ENCODE results near the gene ERBB4.
"Not testable (repeated sequence)": the region's sequence is repeated elsewhere in the genome, so short reads cannot be mapped to it uniquely, and the experiment has no call there.

ERBB4 gene

GRCh38 chr2:212488611-212489010 is 50.0 kb downstream of the ERBB4 start:
- H3K9ac ChIP-seq, result no peak overlapping the region
- no peaks in the 10 kb centered on the region for H3K36me3 ChIP-seq
- H3K9me3 ChIP-seq, result no peaks in the 10 kb centered on the region
- H3K4me3 ChIP-seq, result no peak overlapping the region
- no peak for TF ChIP-seq Cebpa-rat (IDR thresholded peaks at IDR 0.05)
- H3K27me3 ChIP-seq, result no peaks in the 10 kb centered on the region
- H4K20me1 ChIP-seq, result no peaks in the 10 kb centered on the region
- H3K4me2 ChIP-seq, result no peak overlapping the region
- no peaks in the 10 kb centered on the region for H3K4me1 ChIP-seq
- no peak overlapping the region for H3K27ac ChIP-seq

DNA sequence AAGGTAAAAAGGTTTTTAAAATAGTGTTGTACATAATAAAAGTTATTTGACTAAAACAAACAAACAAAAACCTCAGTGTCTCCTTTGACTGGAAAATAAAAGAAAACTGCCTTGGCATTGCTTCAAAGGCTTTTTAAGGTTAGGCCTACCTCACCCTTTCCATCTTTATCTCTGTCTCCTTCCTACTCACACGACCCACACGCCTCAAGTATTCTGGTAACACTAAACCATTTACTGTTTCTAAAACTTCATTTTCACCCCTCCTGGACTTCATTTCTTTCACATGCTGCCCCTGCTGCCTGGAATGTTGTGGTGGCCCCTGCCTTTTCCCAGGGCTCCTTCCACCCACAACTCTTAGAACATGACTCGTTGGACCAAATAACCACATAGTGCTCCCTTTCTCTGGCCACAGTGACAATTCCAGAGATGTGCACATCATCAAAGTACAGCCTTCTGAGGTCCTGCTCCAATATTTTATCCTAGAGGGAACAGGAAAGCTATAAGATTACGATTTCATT is 54.0 kb downstream of the ERBB4 start:
- Histone ChIP-seq H4K20me1 (no peaks in the 10 kb centered on the region), H3K4me2 (no peak overlapping the region), H3K27me3 (no peaks in the 10 kb centered on the region), H3K36me3 (no peaks in the 10 kb centered on the region), H3K9ac (no peak overlapping the region), H3K4me3 (no peak overlapping the region), H3K4me1 (no peaks in the 10 kb centered on the region), H3K27ac (no peak overlapping the region), H3K9me3 (no peaks in the 10 kb centered on the region)
- TF ChIP-seq Cebpa-rat (IDR thresholded peaks at IDR 0.05), result no peak

GRCh38 chr2:212480447-212480846 is 58.2 kb downstream of the ERBB4 start:
- Histone ChIP-seq H3K4me3 (no peak overlapping the region), H3K9ac (no peak overlapping the region), H3K27me3 (no peaks in the 10 kb centered on the region), H3K27ac (no peak overlapping the region), H3K36me3 (no peaks in the 10 kb centered on the region), H4K20me1 (no peaks in the 10 kb centered on the region), H3K4me1 (no peaks in the 10 kb centered on the region), H3K9me3 (no peaks in the 10 kb centered on the region), H3K4me2 (no peak overlapping the region)
- TF ChIP-seq Cebpa-rat (IDR thresholded peaks at IDR 0.05), result no peak

- Histone ChIP-seq H3K4me1 (no peaks in the 10 kb centered on the region), H3K9ac (no peak overlapping the region), H3K27ac (no peak overlapping the region), H3K36me3 (no peaks in the 10 kb centered on the region), H3K4me2 (no peak overlapping the region), H3K9me3 (no peaks in the 10 kb centered on the region), H4K20me1 (no peaks in the 10 kb centered on the region), H3K27me3 (no peaks in the 10 kb centered on the region), H3K4me3 (no peak overlapping the region)
- no peak for TF ChIP-seq Cebpa-rat (IDR thresholded peaks at IDR 0.05)
Measured at GRCh38 chr2:212477571-212477970, 61.0 kb downstream of the ERBB4 start.

- H3K9me3 ChIP-seq, result no peaks in the 10 kb centered on the region
- no peak overlapping the region for H3K4me2 ChIP-seq
- H3K27ac ChIP-seq, result no peak overlapping the region
- no peak overlapping the region for H3K9ac ChIP-seq
- no peaks in the 10 kb centered on the region for H3K4me1 ChIP-seq
- TF ChIP-seq Cebpa-rat (IDR thresholded peaks at IDR 0.05), result no peak
- H4K20me1 ChIP-seq, result no peaks in the 10 kb centered on the region
- no peaks in the 10 kb centered on the region for H3K36me3 ChIP-seq
- no peak overlapping the region for H3K4me3 ChIP-seq
- H3K27me3 ChIP-seq, result no peaks in the 10 kb centered on the region
Measured at GRCh38 chr2:212473211-212473610, 65.4 kb downstream of the ERBB4 start.

GRCh38 chr2:212467551-212467950 is 71.1 kb downstream of the ERBB4 start:
- H3K27ac ChIP-seq, H4K20me1 ChIP-seq, H3K27me3 ChIP-seq: not testable (repeated sequence)

GRCh38 chr2:212465456-212465855 is 73.1 kb downstream of the ERBB4 start:
- H3K9me3 ChIP-seq, result no peaks in the 10 kb centered on the region
- TF ChIP-seq Cebpa-rat (IDR thresholded peaks at IDR 0.05), result no peak
- H3K27me3 ChIP-seq, result no peaks in the 10 kb centered on the region
- no peaks in the 10 kb centered on the region for H3K4me1 ChIP-seq
- no peak overlapping the region for H3K4me3 ChIP-seq
- no peak overlapping the region for H3K4me2 ChIP-seq
- no peaks in the 10 kb centered on the region for H3K36me3 ChIP-seq
- no peaks in the 10 kb centered on the region for H4K20me1 ChIP-seq
- no peak overlapping the region for H3K27ac ChIP-seq
- H3K9ac ChIP-seq, result no peak overlapping the region

More at GRCh38 chr2:212467551-212467950, 71.1 kb downstream of the ERBB4 start:
- H3K9me3 ChIP-seq, H3K9ac ChIP-seq, H3K4me2 ChIP-seq, H3K4me3 ChIP-seq, H3K4me1 ChIP-seq, H3K36me3 ChIP-seq: not testable (repeated sequence)

DNA sequence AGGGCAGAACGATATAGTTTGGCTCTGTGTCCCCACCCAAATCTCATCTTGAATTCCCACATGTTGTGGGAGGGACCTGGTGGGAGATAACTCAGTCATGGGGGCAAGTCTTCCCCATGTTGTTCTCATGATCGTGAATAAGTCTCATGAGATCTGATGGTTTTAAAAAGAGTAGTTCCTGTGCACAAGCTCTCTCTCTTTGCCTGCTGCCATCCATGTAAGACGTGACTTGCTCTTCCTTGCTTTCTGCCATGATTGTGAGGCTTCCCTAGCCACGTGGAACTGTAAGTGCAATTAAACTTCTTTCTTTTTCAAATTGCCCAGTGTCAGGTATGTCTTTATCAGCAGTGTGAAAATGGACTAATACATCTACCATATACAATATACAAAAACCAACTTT is 76.9 kb downstream of the ERBB4 start:
- H3K27me3 ChIP-seq, H3K4me1 ChIP-seq, H3K36me3 ChIP-seq, H3K9ac ChIP-seq, H3K9me3 ChIP-seq, H4K20me1 ChIP-seq, H3K4me3 ChIP-seq, H3K4me2 ChIP-seq, H3K27ac ChIP-seq: not testable (repeated sequence)

DNA sequence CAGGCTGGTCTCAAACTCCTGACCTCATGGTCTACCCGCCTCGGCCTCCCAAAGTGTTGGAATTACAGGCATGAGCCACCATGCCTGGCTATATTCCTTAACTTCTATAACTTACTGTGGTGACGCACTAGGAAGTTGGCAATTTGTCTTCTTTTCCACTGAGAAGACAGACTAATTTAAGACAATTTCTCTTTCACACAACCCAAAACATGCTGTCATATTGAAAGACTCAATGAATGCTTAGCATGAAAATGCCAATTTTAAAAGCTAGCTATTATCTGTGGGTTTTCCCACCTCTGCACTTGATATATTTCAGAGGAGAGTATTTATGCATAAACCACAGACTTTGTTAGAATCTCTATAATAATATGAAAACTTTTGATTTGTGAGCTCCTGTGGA is 84.5 kb downstream of the ERBB4 start:
- Histone ChIP-seq H3K9me3 (no peaks in the 10 kb centered on the region), H3K4me2 (no peak overlapping the region), H4K20me1 (no peaks in the 10 kb centered on the region), H3K9ac (no peak overlapping the region), H3K27ac (no peak overlapping the region), H3K27me3 (no peaks in the 10 kb centered on the region), H3K4me1 (no peaks in the 10 kb centered on the region), H3K4me3 (no peak overlapping the region), H3K36me3 (no peaks in the 10 kb centered on the region)
- TF ChIP-seq Cebpa-rat (IDR thresholded peaks at IDR 0.05), result no peak

- Histone ChIP-seq H3K4me1 (no peaks in the 10 kb centered on the region), H3K27me3 (no peaks in the 10 kb centered on the region), H3K36me3 (no peaks in the 10 kb centered on the region), H3K4me2 (no peak overlapping the region), H3K4me3 (no peak overlapping the region), H3K9ac (no peak overlapping the region), H4K20me1 (no peaks in the 10 kb centered on the region), H3K9me3 (no peaks in the 10 kb centered on the region), H3K27ac (no peak overlapping the region)
- no peak for TF ChIP-seq Cebpa-rat (IDR thresholded peaks at IDR 0.05)
Measured at GRCh38 chr2:212451786-212452231, 86.8 kb downstream of the ERBB4 start.

DNA sequence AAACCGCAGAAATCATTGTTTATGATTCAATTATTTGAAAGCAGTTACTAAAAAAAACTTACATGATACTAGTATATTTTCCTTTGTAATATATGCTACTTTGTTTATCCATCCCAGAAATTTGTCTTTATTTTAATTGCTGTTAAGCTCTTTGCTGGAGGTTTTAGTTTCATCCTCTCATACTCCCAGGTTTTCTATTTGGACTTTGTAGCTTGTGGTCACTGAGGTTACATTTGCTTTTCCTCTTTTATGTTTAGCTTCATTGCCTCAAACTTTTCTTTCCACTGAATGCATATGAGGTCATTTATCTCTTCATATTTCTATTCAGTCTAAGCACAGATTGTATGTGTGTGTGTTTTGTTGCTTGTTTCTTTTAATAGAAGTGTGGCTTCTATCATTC is 89.9 kb downstream of the ERBB4 start:
- no peak for TF ChIP-seq Cebpa-rat (IDR thresholded peaks at IDR 0.05)

More for the DNA sequence above, 89.9 kb downstream of the ERBB4 start:
- no peaks in the 10 kb centered on the region for H3K9me3 ChIP-seq
- no peak overlapping the region for H3K9ac ChIP-seq
- no peak overlapping the region for H3K4me2 ChIP-seq
- H3K4me3 ChIP-seq, result no peak overlapping the region
- no peak overlapping the region for H3K27ac ChIP-seq
- H4K20me1 ChIP-seq, result no peaks in the 10 kb centered on the region
- no peaks in the 10 kb centered on the region for H3K27me3 ChIP-seq
- H3K36me3 ChIP-seq, result no peaks in the 10 kb centered on the region
- H3K4me1 ChIP-seq, result no peaks in the 10 kb centered on the region

Data from BLaER1 (cell line).